ENCODE measurements around the gene DOK6.
"Not testable (repeated sequence)": the region's sequence is repeated elsewhere in the genome, so short reads cannot be mapped to it uniquely, and the experiment has no call there.

Gene DOK6

DNA sequence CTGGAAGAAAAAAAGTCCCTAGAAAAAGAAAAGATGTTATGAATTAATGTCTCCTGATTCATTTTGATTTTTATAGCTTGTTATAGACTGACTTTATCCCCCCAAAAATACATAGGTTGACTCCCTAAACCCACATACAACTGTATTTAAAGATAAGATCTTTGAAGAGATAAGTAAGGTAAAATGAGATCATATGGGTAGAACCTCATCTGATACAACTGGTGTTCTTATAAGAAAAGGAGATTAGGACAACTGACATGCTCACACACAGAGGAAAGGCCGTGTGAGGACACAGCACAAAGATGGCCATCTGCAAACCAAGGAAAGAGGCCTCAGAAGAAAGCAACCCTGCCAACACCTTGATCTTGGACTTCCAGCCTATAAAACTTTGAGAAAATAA, 429.5 kb downstream of the DOK6 start:
- Histone ChIP-seq H3K4me2 (ENCODE audit: low read length) (no peak overlapping the region), H3K23ac (ENCODE audit: low read length) (no peak overlapping the region), H4K91ac (ENCODE audit: low read depth, low read length) (no peak overlapping the region), H2AFZ (ENCODE audit: insufficient read depth, low read length, poor library complexity) (no peak overlapping the region), H4K8ac (ENCODE audit: low read depth, low read length) (no peak overlapping the region), H3K9ac (ENCODE audit: low read length) (no peak overlapping the region), H3K4me1 (ENCODE audit: control insufficient read depth in 1 of 2, insufficient read depth in 2 of 2, low read length in 2 of 2) (no peaks in the 10 kb centered on the region), H3K4ac (ENCODE audit: low read depth, low read length) (no peak overlapping the region), H3K79me1 (ENCODE audit: low read length) (no peaks in the 10 kb centered on the region), H2BK5ac (ENCODE audit: low read depth, low read length, poor library complexity) (no peak overlapping the region), H3K14ac (ENCODE audit: low read length) (no peak overlapping the region), H3K79me2 (ENCODE audit: control insufficient read depth, insufficient read depth, low read length, poor library complexity) (no peaks in the 10 kb centered on the region), H2BK12ac (ENCODE audit: low read length) (no peak overlapping the region), H3K4me3 (ENCODE audit: low read depth, low read length) (no peak overlapping the region), H3K18ac (ENCODE audit: low read length) (no peak overlapping the region), H3K27ac (ENCODE audit: low read depth, low read length) (peak overlapping the region; percentile 4), H4K12ac (ENCODE audit: low read depth, low read length) (no peak overlapping the region), H3K9me3 (ENCODE audit: insufficient read depth, low read depth, low read length) (no peaks in the 10 kb centered on the region), H3K27me3 (ENCODE audit: insufficient read depth, low read length) (no peaks in the 10 kb centered on the region), H2AK5ac (ENCODE audit: low read length) (no peak overlapping the region), H2BK120ac (ENCODE audit: insufficient read depth, low read length, poor library complexity) (no peak overlapping the region), H3K36me3 (ENCODE audit: control insufficient read depth in 1 of 2, insufficient read depth in 2 of 2, low read length in 2 of 2) (no peaks in the 10 kb centered on the region)
- WGBS (ENCODE audit: extremely low coverage, insufficient coverage, insufficient read length): no CpG with 5 or more reads among the region's 1 CpG
- DNase-seq: no peak

DNA sequence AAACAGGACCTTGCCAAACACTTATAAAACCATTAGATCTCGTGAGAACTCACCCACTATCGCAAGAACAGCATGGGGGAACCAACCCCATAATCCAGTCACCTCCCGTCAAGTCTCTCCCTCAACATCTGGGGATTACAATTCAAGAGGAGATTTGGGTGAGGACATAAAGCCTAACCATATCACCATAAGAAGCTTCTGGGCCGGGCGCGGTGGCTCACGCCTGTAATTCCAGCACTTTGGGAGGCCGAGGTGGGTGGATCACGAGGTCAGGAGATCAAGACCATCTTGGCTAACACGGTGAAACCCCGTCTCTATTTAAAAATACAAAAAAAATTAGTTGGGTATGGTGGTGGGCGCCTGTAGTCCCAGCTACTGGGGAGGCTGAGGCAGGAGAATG, 434.3 kb downstream of the DOK6 start:
- not testable (repeated sequence) for H2AFZ ChIP-seq (ENCODE audit: insufficient read depth, low read length, poor library complexity); H3K4me3 ChIP-seq (ENCODE audit: low read depth, low read length); H3K9ac ChIP-seq (ENCODE audit: low read length); H2AK5ac ChIP-seq (ENCODE audit: low read length); H2BK5ac ChIP-seq (ENCODE audit: low read depth, low read length, poor library complexity); H3K9me3 ChIP-seq (ENCODE audit: insufficient read depth, low read depth, low read length); H3K4ac ChIP-seq (ENCODE audit: low read depth, low read length); H3K36me3 ChIP-seq (ENCODE audit: control insufficient read depth in 1 of 2, insufficient read depth in 2 of 2, low read length in 2 of 2); H3K23ac ChIP-seq (ENCODE audit: low read length); H4K12ac ChIP-seq (ENCODE audit: low read depth, low read length); H2BK120ac ChIP-seq (ENCODE audit: insufficient read depth, low read length, poor library complexity); H3K79me2 ChIP-seq (ENCODE audit: control insufficient read depth, insufficient read depth, low read length, poor library complexity); DNase-seq; H3K18ac ChIP-seq (ENCODE audit: low read length); H3K4me1 ChIP-seq (ENCODE audit: control insufficient read depth in 1 of 2, insufficient read depth in 2 of 2, low read length in 2 of 2); H3K27ac ChIP-seq (ENCODE audit: low read depth, low read length); H4K91ac ChIP-seq (ENCODE audit: low read depth, low read length); H3K14ac ChIP-seq (ENCODE audit: low read length); H4K8ac ChIP-seq (ENCODE audit: low read depth, low read length); H3K79me1 ChIP-seq (ENCODE audit: low read length); H2BK12ac ChIP-seq (ENCODE audit: low read length); H3K27me3 ChIP-seq (ENCODE audit: insufficient read depth, low read length); H3K4me2 ChIP-seq (ENCODE audit: low read length)
- whole genome bisulfite sequencing (ENCODE audit: extremely low coverage, insufficient coverage, insufficient read length): no CpG with 5 or more reads among the region's 12 CpGs

GRCh38 chr18:69838003-69838402, 437.3 kb downstream of the DOK6 start:
- no peak overlapping the region for H3K9ac ChIP-seq (ENCODE audit: low read length)
- H4K91ac ChIP-seq (ENCODE audit: low read depth, low read length): no peak overlapping the region
- no peak overlapping the region for H3K4me3 ChIP-seq (ENCODE audit: low read depth, low read length)
- no peaks in the 10 kb centered on the region for H3K79me1 ChIP-seq (ENCODE audit: low read length)
- no peak overlapping the region for H4K12ac ChIP-seq (ENCODE audit: low read depth, low read length)
- no peaks in the 10 kb centered on the region for H3K79me2 ChIP-seq (ENCODE audit: control insufficient read depth, insufficient read depth, low read length, poor library complexity)
- no peaks in the 10 kb centered on the region for H3K4me1 ChIP-seq (ENCODE audit: control insufficient read depth in 1 of 2, insufficient read depth in 2 of 2, low read length in 2 of 2)
- H3K36me3 ChIP-seq (ENCODE audit: control insufficient read depth in 1 of 2, insufficient read depth in 2 of 2, low read length in 2 of 2): no peaks in the 10 kb centered on the region
- H3K4me2 ChIP-seq (ENCODE audit: low read length): no peak overlapping the region
- H4K8ac ChIP-seq (ENCODE audit: low read depth, low read length): no peak overlapping the region
- no peak overlapping the region for H3K27ac ChIP-seq (ENCODE audit: low read depth, low read length)
- no peak for DNase-seq
- no peaks in the 10 kb centered on the region for H3K27me3 ChIP-seq (ENCODE audit: insufficient read depth, low read length)
- no peak overlapping the region for H3K23ac ChIP-seq (ENCODE audit: low read length)
- no CpG with 5 or more reads among the region's 1 CpG for WGBS (ENCODE audit: extremely low coverage, insufficient coverage, insufficient read length)
- H3K14ac ChIP-seq (ENCODE audit: low read length): no peak overlapping the region
- H2BK5ac ChIP-seq (ENCODE audit: low read depth, low read length, poor library complexity): no peak overlapping the region
- no peak overlapping the region for H2BK120ac ChIP-seq (ENCODE audit: insufficient read depth, low read length, poor library complexity)
- no peak overlapping the region for H3K4ac ChIP-seq (ENCODE audit: low read depth, low read length)
- H2BK12ac ChIP-seq (ENCODE audit: low read length): no peak overlapping the region
- no peak overlapping the region for H3K18ac ChIP-seq (ENCODE audit: low read length)
- no peak overlapping the region for H2AK5ac ChIP-seq (ENCODE audit: low read length)
- no peak overlapping the region for H2AFZ ChIP-seq (ENCODE audit: insufficient read depth, low read length, poor library complexity)
- no peaks in the 10 kb centered on the region for H3K9me3 ChIP-seq (ENCODE audit: insufficient read depth, low read depth, low read length)

DNA sequence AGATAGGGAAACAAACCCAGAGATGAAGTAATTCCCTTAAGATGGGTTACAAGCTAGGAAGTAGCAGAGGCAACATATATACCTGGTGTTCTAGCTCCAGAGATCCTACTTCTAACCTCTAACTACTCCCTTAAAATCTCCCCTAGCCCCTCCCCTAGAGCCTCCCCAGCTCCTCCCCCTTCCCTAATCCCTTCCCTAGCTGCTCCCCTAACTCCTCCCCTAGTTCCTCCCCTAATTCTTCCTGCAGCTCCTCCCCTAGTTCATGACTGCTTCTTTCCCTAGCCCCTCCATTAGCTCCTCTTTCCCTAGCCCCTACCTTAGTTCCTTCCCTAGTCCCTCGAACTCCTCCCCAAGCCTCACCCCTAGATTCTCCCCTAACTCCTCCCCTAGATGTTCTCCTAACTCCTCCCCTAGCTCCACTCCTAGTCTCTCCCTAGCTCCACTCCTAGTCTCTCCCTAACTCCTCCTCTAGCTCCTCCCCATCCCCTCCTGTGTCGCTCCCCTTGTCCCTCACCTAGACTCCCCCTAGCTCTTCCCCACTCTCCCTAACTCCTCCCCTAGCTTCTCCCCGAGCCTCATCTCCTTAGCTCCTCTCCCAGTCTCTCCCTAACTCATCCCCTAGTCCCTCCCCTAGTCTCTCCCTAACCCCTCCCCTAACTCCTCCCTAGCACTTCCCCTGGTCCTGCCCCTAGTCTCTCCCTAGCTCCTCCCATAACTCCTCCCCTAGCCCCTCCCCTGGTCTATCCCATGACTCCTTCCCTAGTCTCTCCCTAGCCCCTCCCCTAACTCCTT, 438.1 kb downstream of the DOK6 start:
- no peak overlapping the region for H3K23ac ChIP-seq (ENCODE audit: low read length)
- no peak overlapping the region for H4K12ac ChIP-seq (ENCODE audit: low read depth, low read length)
- H3K9me3 ChIP-seq (ENCODE audit: insufficient read depth, low read depth, low read length): no peaks in the 10 kb centered on the region
- H3K4me2 ChIP-seq (ENCODE audit: low read length): no peak overlapping the region
- no peak overlapping the region for H3K14ac ChIP-seq (ENCODE audit: low read length)
- no peak overlapping the region for H2BK120ac ChIP-seq (ENCODE audit: insufficient read depth, low read length, poor library complexity)
- H3K27ac ChIP-seq (ENCODE audit: low read depth, low read length): no peak overlapping the region
- no CpG with 5 or more reads among the region's 3 CpGs for WGBS (ENCODE audit: extremely low coverage, insufficient coverage, insufficient read length)
- no peak overlapping the region for H2AFZ ChIP-seq (ENCODE audit: insufficient read depth, low read length, poor library complexity)
- no peaks in the 10 kb centered on the region for H3K79me2 ChIP-seq (ENCODE audit: control insufficient read depth, insufficient read depth, low read length, poor library complexity)
- no peaks in the 10 kb centered on the region for H3K27me3 ChIP-seq (ENCODE audit: insufficient read depth, low read length)
- no peak overlapping the region for H2AK5ac ChIP-seq (ENCODE audit: low read length)
- no peaks in the 10 kb centered on the region for H3K4me1 ChIP-seq (ENCODE audit: control insufficient read depth in 1 of 2, insufficient read depth in 2 of 2, low read length in 2 of 2)
- no peaks in the 10 kb centered on the region for H3K36me3 ChIP-seq (ENCODE audit: control insufficient read depth in 1 of 2, insufficient read depth in 2 of 2, low read length in 2 of 2)
- no peak for DNase-seq
- H3K4me3 ChIP-seq (ENCODE audit: low read depth, low read length): no peak overlapping the region
- H4K8ac ChIP-seq (ENCODE audit: low read depth, low read length): no peak overlapping the region
- no peak overlapping the region for H2BK5ac ChIP-seq (ENCODE audit: low read depth, low read length, poor library complexity)
- no peaks in the 10 kb centered on the region for H3K79me1 ChIP-seq (ENCODE audit: low read length)
- H3K9ac ChIP-seq (ENCODE audit: low read length): no peak overlapping the region
- no peak overlapping the region for H3K4ac ChIP-seq (ENCODE audit: low read depth, low read length)
- no peak overlapping the region for H3K18ac ChIP-seq (ENCODE audit: low read length)
- H2BK12ac ChIP-seq (ENCODE audit: low read length): no peak overlapping the region
- no peak overlapping the region for H4K91ac ChIP-seq (ENCODE audit: low read depth, low read length)
